K562 (cell line): ENCODE data around the gene OTUD5. TPM values are rescaled to one million over a fixed set of nuclear protein-coding genes. Genes with fewer than 3 reads are reported as not detected.

Experiments
- BHLHE40 ChIP-seq: IDR thresholded peaks from 2 replicates; pipeline ENCODE4 v1.6.1; 2011; ENCODE audit warnings: low read length, improper control_type of control experiment
- CREB1 ChIP-seq, 2 experiments: sonication (generic) in 1 of 2; formaldehyde crosslinking in 1 of 2; IDR thresholded peaks; 2 replicates each; pipeline versions ENCODE4 v1.6.1 to v1.8.0; 2012 to 2022; ENCODE audit warnings: inconsistent platforms in 1 of 2, mild to moderate bottlenecking in 1 of 2, missing genetic modification reagents in 1 of 2, moderate library complexity in 1 of 2
- ETV1 ChIP-seq: fragments of 450-650 bp; conservative IDR thresholded peaks from 2 replicates; pipeline ENCODE4 v1.6.1; 2016; ENCODE audit warnings: missing genetic modification characterization, control low read depth, low read depth, missing compliant biosample characterization
- GABPB1 ChIP-seq: sonication (generic); formaldehyde crosslinking; IDR thresholded peaks from 2 replicates; pipeline ENCODE4 v1.8.0; 2022; ENCODE audit warnings: mild to moderate bottlenecking, missing genetic modification reagents
- MITF ChIP-seq: IDR thresholded peaks from 2 replicates; pipeline ENCODE4 v1.6.1; 2014; ENCODE audit warnings: antibody characterized with exemption
- MNT ChIP-seq, 2 experiments: fragments of 450-650 bp; conservative IDR thresholded peaks; 2 replicates each; pipeline ENCODE4 v1.6.1; 2017; ENCODE audit warnings: mild to moderate bottlenecking in 2 of 2, moderate library complexity in 2 of 2
- RNF2 ChIP-seq: sonication (generic); IDR thresholded peaks from 2 replicates; pipeline ENCODE4 v1.6.1; 2016
- SAP30 ChIP-seq: fragments of 200-600 bp; sonication (generic); IDR thresholded peaks from 2 replicates; pipeline ENCODE4 v1.6.1; 2012; ENCODE audit warnings: borderline replicate concordance, low read depth, mild to moderate bottlenecking, moderate library complexity, low read length, control low read depth, inconsistent platforms; ENCODE audit not compliant: insufficient read depth, poor library complexity, severe bottlenecking
- TCF7L2 ChIP-seq: fragments of 150-350 bp; IDR thresholded peaks from 2 replicates; pipeline ENCODE4 v1.6.1; 2016; ENCODE audit warnings: low read depth, mild to moderate bottlenecking, low read length, moderate library complexity
- TGIF2 ChIP-seq: sonication (generic); formaldehyde crosslinking; IDR thresholded peaks from 2 replicates; pipeline ENCODE4 v1.8.1; 2022; ENCODE audit warnings: mild to moderate bottlenecking, missing genetic modification reagents, moderate library complexity
- XRCC3 ChIP-seq: fragments of 450-650 bp; IDR thresholded peaks from 2 replicates; pipeline ENCODE4 v1.6.1; 2017; ENCODE audit warnings: mild to moderate bottlenecking, moderate library complexity
- ZNF395 ChIP-seq: fragments of 200-800 bp; sonication (Bioruptor generic); IDR thresholded peaks from 2 replicates; pipeline ENCODE4 v1.6.1; 2017; ENCODE audit warnings: missing genetic modification characterization, missing compliant biosample characterization
- ZNF717 ChIP-seq: fragments of 250-450 bp; sonication (Bioruptor Pico); IDR thresholded peaks from 2 replicates; pipeline ENCODE4 v1.5.0; 2021
- polyA plus RNA-seq, 8 experiments: library from polyadenylated mRNA; depleted of rRNA in 4 of 8; stranded (reverse) in 5 of 8; unstranded in 3 of 8; fragments of >200 nt; fragmentation: Nextera tagmentation in 2 of 8; fragmentation: Illumina TruSeq in 1 of 8; extraction: Ambion mirVana in 2 of 8; extraction: Trizol in 1 of 8; gene quantifications; 2 replicates each; pipeline versions ENCODE4 v1.2.1 to v1.2.3, GENCODE V29; 2011 to 2014; ENCODE audit warnings: inconsistent platforms in 1 of 8, missing spikeins in 1 of 8
- total RNA-seq, 7 experiments: library from RNA; depleted of rRNA in 6 of 7; stranded (reverse); fragments of >200 nt in 6 of 7; fragmentation: Illumina TruSeq in 2 of 7; extraction: Trizol in 2 of 7; gene quantifications; 2 replicates each; pipeline versions ENCODE4 v1.2.1 to v1.2.3, GENCODE V29; 2011 to 2021; ENCODE audit warnings: low replicate concordance in 1 of 7
- TF ChIP-seq, protein P1 (sequence below): fragments of 250-450 bp; sonication (Bioruptor Pico); IDR thresholded peaks from 2 replicates; pipeline ENCODE4 v1.6.1; 2021; ENCODE audit warnings: mild to moderate bottlenecking
- TF ChIP-seq, protein P2 (sequence below): sonication (generic); formaldehyde crosslinking; IDR thresholded peaks from 2 replicates; pipeline ENCODE4 v1.8.1; 2023; ENCODE audit warnings: mild to moderate bottlenecking, missing genetic modification reagents
- TF ChIP-seq, protein P3 (sequence below), 2 experiments: IDR thresholded peaks in 1 of 2; conservative IDR thresholded peaks in 1 of 2; 2 replicates each; pipeline ENCODE4 v1.6.1; 2016; ENCODE audit warnings: low read depth in 2 of 2, mild to moderate bottlenecking in 1 of 2, missing compliant biosample characterization in 1 of 2, missing genetic modification characterization in 1 of 2, moderate library complexity in 1 of 2

OTUD5 gene
- total and polyA plus RNA-seq, 9 of the 15 experiments (the other 6 are each of a cell fraction or from before 2014, with no cell fraction given): 3.6 to 102 (median 59.0) TPM

- TF ChIP-seq, protein P1, sequence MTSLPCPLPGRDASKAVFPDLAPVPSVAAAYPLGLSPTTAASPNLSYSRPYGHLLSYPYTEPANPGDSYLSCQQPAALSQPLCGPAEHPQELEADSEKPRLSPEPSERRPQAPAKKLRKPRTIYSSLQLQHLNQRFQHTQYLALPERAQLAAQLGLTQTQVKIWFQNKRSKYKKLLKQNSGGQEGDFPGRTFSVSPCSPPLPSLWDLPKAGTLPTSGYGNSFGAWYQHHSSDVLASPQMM: no peak
- TF ChIP-seq ZNF717: no peak
- TF ChIP-seq TCF7L2: peak; percentile 84
- peak; percentile 78 for TF ChIP-seq CREB1 (IDR thresholded peaks at IDR 0.05)
- TF ChIP-seq CREB1 (CRISPR knock-in tag; IDR thresholded peaks at IDR 0.05): no peak
- TF ChIP-seq ZNF395 (CRISPR knock-in tag): 0 out of 2 replicates have a peak, but pooled peaks have one; percentile 62
- no peak for TF ChIP-seq MITF
- TF ChIP-seq, protein P2, sequence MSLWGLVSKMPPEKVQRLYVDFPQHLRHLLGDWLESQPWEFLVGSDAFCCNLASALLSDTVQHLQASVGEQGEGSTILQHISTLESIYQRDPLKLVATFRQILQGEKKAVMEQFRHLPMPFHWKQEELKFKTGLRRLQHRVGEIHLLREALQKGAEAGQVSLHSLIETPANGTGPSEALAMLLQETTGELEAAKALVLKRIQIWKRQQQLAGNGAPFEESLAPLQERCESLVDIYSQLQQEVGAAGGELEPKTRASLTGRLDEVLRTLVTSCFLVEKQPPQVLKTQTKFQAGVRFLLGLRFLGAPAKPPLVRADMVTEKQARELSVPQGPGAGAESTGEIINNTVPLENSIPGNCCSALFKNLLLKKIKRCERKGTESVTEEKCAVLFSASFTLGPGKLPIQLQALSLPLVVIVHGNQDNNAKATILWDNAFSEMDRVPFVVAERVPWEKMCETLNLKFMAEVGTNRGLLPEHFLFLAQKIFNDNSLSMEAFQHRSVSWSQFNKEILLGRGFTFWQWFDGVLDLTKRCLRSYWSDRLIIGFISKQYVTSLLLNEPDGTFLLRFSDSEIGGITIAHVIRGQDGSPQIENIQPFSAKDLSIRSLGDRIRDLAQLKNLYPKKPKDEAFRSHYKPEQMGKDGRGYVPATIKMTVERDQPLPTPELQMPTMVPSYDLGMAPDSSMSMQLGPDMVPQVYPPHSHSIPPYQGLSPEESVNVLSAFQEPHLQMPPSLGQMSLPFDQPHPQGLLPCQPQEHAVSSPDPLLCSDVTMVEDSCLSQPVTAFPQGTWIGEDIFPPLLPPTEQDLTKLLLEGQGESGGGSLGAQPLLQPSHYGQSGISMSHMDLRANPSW (CRISPR knock-in tag): 0 out of 2 replicates have a peak, but pooled peaks have one; percentile 69
- TF ChIP-seq BHLHE40: peak; percentile 67; the same call in 1 of the 2 replicates
- TF ChIP-seq GABPB1 (CRISPR knock-in tag): peak; percentile 66
- peak; percentile 79 for TF ChIP-seq ETV1
- TF ChIP-seq, protein P3, sequence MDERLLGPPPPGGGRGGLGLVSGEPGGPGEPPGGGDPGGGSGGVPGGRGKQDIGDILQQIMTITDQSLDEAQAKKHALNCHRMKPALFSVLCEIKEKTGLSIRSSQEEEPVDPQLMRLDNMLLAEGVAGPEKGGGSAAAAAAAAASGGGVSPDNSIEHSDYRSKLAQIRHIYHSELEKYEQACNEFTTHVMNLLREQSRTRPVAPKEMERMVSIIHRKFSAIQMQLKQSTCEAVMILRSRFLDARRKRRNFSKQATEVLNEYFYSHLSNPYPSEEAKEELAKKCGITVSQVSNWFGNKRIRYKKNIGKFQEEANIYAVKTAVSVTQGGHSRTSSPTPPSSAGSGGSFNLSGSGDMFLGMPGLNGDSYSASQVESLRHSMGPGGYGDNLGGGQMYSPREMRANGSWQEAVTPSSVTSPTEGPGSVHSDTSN (CRISPR knock-in tag; IDR thresholded peaks at IDR 0.05; ENCODE audit: low read depth): no peak
- TF ChIP-seq, protein P3 (tag; conservative IDR thresholded peaks at IDR 0.05; ENCODE audit: low read depth): no peak
- TF ChIP-seq SAP30: peak; percentile 56
- no peak for TF ChIP-seq RNF2
- peak in 1 of 2 experiments; percentile 53; a peak in 1 of 4 replicates for TF ChIP-seq MNT (conservative IDR thresholded peaks at IDR 0.05)
- no peak for TF ChIP-seq XRCC3
- no peak for TF ChIP-seq TGIF2 (CRISPR knock-in tag)
Measured at GRCh38 chrX:48897157-48897624, 60.2 kb downstream of the OTUD5 start (continued).
